Measurements from ENCODE around the gene CYP20A1.
"Not testable (repeated sequence)": the region's sequence is repeated elsewhere in the genome, so short reads cannot be mapped to it uniquely, and the experiment has no call there.

Gene CYP20A1

GRCh38 chr2:203286532-203286931 is 47.7 kb downstream of the CYP20A1 start:
- H2AFZ ChIP-seq (ENCODE audit: low read depth, low read length, severe bottlenecking): no peak overlapping the region
- no peak overlapping the region for H3K4me2 ChIP-seq (ENCODE audit: low read depth, low read length, poor library complexity, severe bottlenecking)

GRCh38 chr2:203301667-203302066 is 62.8 kb downstream of the CYP20A1 start:
- Histone ChIP-seq H3K79me2 (ENCODE audit: insufficient read depth, low read length) (no peaks in the 10 kb centered on the region), H2AFZ (ENCODE audit: low read depth, low read length, severe bottlenecking) (no peak overlapping the region), H3K4me2 (ENCODE audit: low read depth, low read length, poor library complexity, severe bottlenecking) (no peak overlapping the region), H3F3A (ENCODE audit: insufficient read depth) (no peaks in the 10 kb centered on the region), H3K36me3 (ENCODE audit: low read length) (no peaks in the 10 kb centered on the region), H3K27me3 (ENCODE audit: low read length) (no peaks in the 10 kb centered on the region), H3K9ac (ENCODE audit: low read length) (no peak overlapping the region), H3K9me3 (ENCODE audit: insufficient read depth, low read length) (no peaks in the 10 kb centered on the region), H3K27ac (ENCODE audit: low read depth, low read length) (no peak overlapping the region), H3K9me2 (replicated peaks; ENCODE audit: insufficient read depth, low read length) (no peaks in the 10 kb centered on the region), H3K4me3 (ENCODE audit: insufficient read depth, low read length, poor library complexity, severe bottlenecking) (no peak overlapping the region), H4K20me1 (ENCODE audit: low read depth, low read length) (no peaks in the 10 kb centered on the region)
- no peak for TF ChIP-seq EZH2phosphoT487 (conservative IDR thresholded peaks at IDR 0.05; ENCODE audit: low read length)
- TF ChIP-seq, protein P1, sequence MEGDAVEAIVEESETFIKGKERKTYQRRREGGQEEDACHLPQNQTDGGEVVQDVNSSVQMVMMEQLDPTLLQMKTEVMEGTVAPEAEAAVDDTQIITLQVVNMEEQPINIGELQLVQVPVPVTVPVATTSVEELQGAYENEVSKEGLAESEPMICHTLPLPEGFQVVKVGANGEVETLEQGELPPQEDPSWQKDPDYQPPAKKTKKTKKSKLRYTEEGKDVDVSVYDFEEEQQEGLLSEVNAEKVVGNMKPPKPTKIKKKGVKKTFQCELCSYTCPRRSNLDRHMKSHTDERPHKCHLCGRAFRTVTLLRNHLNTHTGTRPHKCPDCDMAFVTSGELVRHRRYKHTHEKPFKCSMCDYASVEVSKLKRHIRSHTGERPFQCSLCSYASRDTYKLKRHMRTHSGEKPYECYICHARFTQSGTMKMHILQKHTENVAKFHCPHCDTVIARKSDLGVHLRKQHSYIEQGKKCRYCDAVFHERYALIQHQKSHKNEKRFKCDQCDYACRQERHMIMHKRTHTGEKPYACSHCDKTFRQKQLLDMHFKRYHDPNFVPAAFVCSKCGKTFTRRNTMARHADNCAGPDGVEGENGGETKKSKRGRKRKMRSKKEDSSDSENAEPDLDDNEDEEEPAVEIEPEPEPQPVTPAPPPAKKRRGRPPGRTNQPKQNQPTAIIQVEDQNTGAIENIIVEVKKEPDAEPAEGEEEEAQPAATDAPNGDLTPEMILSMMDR (IDR thresholded peaks at IDR 0.05; ENCODE audit: insufficient read depth, low read length, poor library complexity, severe bottlenecking): no peak

More at GRCh38 chr2:203286532-203286931, 47.7 kb downstream of the CYP20A1 start:
- Histone ChIP-seq H3K9me2 (replicated peaks; ENCODE audit: insufficient read depth, low read length) (no peaks in the 10 kb centered on the region), H3K9ac (ENCODE audit: low read length) (no peak overlapping the region), H3K9me3 (ENCODE audit: insufficient read depth, low read length) (no peaks in the 10 kb centered on the region), H3K79me2 (ENCODE audit: insufficient read depth, low read length) (no peaks in the 10 kb centered on the region), H3K4me3 (ENCODE audit: insufficient read depth, low read length, poor library complexity, severe bottlenecking) (no peak overlapping the region), H3K27me3 (ENCODE audit: low read length) (no peaks in the 10 kb centered on the region), H4K20me1 (ENCODE audit: low read depth, low read length) (no peaks in the 10 kb centered on the region), H3K27ac (ENCODE audit: low read depth, low read length) (no peak overlapping the region), H3K36me3 (ENCODE audit: low read length) (0 out of 2 replicates have a peak, but pooled peaks cover 6% of the 10 kb centered on the region), H3F3A (ENCODE audit: insufficient read depth) (no peaks in the 10 kb centered on the region; the same call in 1 of the 2 replicates)
- TF ChIP-seq EZH2phosphoT487 (conservative IDR thresholded peaks at IDR 0.05; ENCODE audit: low read length): no peak
- TF ChIP-seq, protein P1 (IDR thresholded peaks at IDR 0.05; ENCODE audit: insufficient read depth, low read length, poor library complexity, severe bottlenecking): no peak

- not testable (repeated sequence) for H3K36me3 ChIP-seq (ENCODE audit: low read length); H3K9me2 ChIP-seq (replicated peaks; ENCODE audit: insufficient read depth, low read length); H3K27me3 ChIP-seq (ENCODE audit: low read length); H3K27ac ChIP-seq (ENCODE audit: low read depth, low read length); H3K9ac ChIP-seq (ENCODE audit: low read length); H3K4me2 ChIP-seq (ENCODE audit: low read depth, low read length, poor library complexity, severe bottlenecking); H3K4me3 ChIP-seq (ENCODE audit: insufficient read depth, low read length, poor library complexity, severe bottlenecking); H3K79me2 ChIP-seq (ENCODE audit: insufficient read depth, low read length); H4K20me1 ChIP-seq (ENCODE audit: low read depth, low read length); H2AFZ ChIP-seq (ENCODE audit: low read depth, low read length, severe bottlenecking); H3K9me3 ChIP-seq (ENCODE audit: insufficient read depth, low read length); H3F3A ChIP-seq (ENCODE audit: insufficient read depth)
Measured at GRCh38 chr2:203302586-203302985, 63.8 kb downstream of the CYP20A1 start.

GRCh38 chr2:203310688-203311436 is 72.0 kb downstream of the CYP20A1 start:
- H4K20me1 ChIP-seq (ENCODE audit: low read depth, low read length): no peaks in the 10 kb centered on the region
- no peaks in the 10 kb centered on the region for H3K9me2 ChIP-seq (replicated peaks; ENCODE audit: insufficient read depth, low read length)
- no peak overlapping the region for H3K4me2 ChIP-seq (ENCODE audit: low read depth, low read length, poor library complexity, severe bottlenecking)
- no peak overlapping the region for H3K27ac ChIP-seq (ENCODE audit: low read depth, low read length)
- H3K36me3 ChIP-seq (ENCODE audit: low read length): no peaks in the 10 kb centered on the region
- no peaks in the 10 kb centered on the region for H3K79me2 ChIP-seq (ENCODE audit: insufficient read depth, low read length)
- H3K27me3 ChIP-seq (ENCODE audit: low read length): no peaks in the 10 kb centered on the region
- TF ChIP-seq, protein P1 (IDR thresholded peaks at IDR 0.05; ENCODE audit: insufficient read depth, low read length, poor library complexity, severe bottlenecking): no peak
- TF ChIP-seq EZH2phosphoT487 (conservative IDR thresholded peaks at IDR 0.05; ENCODE audit: low read length): no peak
- H2AFZ ChIP-seq (ENCODE audit: low read depth, low read length, severe bottlenecking): no peak overlapping the region
- H3K4me3 ChIP-seq (ENCODE audit: insufficient read depth, low read length, poor library complexity, severe bottlenecking): no peak overlapping the region
- H3F3A ChIP-seq (ENCODE audit: insufficient read depth): no peaks in the 10 kb centered on the region
- H3K9me3 ChIP-seq (ENCODE audit: insufficient read depth, low read length): no peaks in the 10 kb centered on the region
- H3K9ac ChIP-seq (ENCODE audit: low read length): no peak overlapping the region

Data from SU-DHL-6 (cell line).